Lower leg skin (tissue), 4 donors: ENCODE results near the gene SLC28A1. TPM values are rescaled to one million over a fixed set of nuclear protein-coding genes. Genes with fewer than 3 reads are reported as not detected.

ENCODE experiments used
- DNase-seq, 2 donors: peaks; one replicate each; pipeline ENCODE4 v3.0.0-alpha.2; 2019; ENCODE audit warnings: low spot score in 2 of 2
- H3K4me3 ChIP-seq: fragments of 200-600 bp; sonication (generic); 2 replicates; pipeline ENCODE4 v1.5.1; 2017; ENCODE audit warnings: mild to moderate bottlenecking, low read depth; ENCODE audit not compliant: poor library complexity, severe bottlenecking
- CTCF ChIP-seq, 3 donors: fragments of 450-650 bp; IDR thresholded peaks; one replicate each; pipeline ENCODE4 v1.5.1; 2016; ENCODE audit warnings: antibody characterized with exemption in 3 of 3, mild to moderate bottlenecking in 3 of 3, moderate library complexity in 2 of 3
- POLR2A ChIP-seq, 2 donors: fragments of 450-650 bp; IDR thresholded peaks; one replicate each; pipeline ENCODE4 v1.6.1; 2016 to 2017; ENCODE audit warnings: antibody characterized with exemption in 2 of 2, mild to moderate bottlenecking in 1 of 2, moderate library complexity in 1 of 2
- WGBS, 2 donors: methylation state at CpG; one replicate each; pipeline ENCODE4 v1.1.5; 2018; 5-methylcytosine and 5-hydroxymethylcytosine counted together
- intact Hi-C: fragments of 100-400 bp; cut with DNase I; formaldehyde crosslinking; loops from one replicate; pipeline ENCODE4 v1.15.0; 2023; ENCODE audit warnings: low total_unique reads
- total RNA-seq, 4 donors: library from RNA; depleted of rRNA; stranded (reverse); fragments of >200 nt; gene quantifications; one replicate each; pipeline ENCODE4 v1.1.0, GENCODE V29; 2016

Gene SLC28A1
- total RNA-seq, 4 donors from 2014 or later, result not detected

- intact Hi-C loops, result no loop called here
- WGBS, 2 donors, result 74 to 78% methylated on average over 13 of the region's 13 CpGs
- no peak for TF ChIP-seq CTCF (IDR thresholded peaks at IDR 0.05)
- no peak for TF ChIP-seq POLR2A (IDR thresholded peaks at IDR 0.05)
- DNase-seq, result peak in 1 of 2 donors; percentile 73
- no peak overlapping the region for H3K4me3 ChIP-seq
Measured at GRCh38 chr15:84863565-84864443, 20.7 kb upstream of the SLC28A1 start.

- no peak for TF ChIP-seq CTCF (IDR thresholded peaks at IDR 0.05)
- no peak for TF ChIP-seq POLR2A (IDR thresholded peaks at IDR 0.05)
- DNase-seq, result peak in 1 of 2 donors; percentile 61
- no peak overlapping the region for H3K4me3 ChIP-seq
- 65 to 66% methylated on average over 7 of the region's 7 CpGs for WGBS, 2 donors
- intact Hi-C loops, result no loop called here
Measured at GRCh38 chr15:84864444-84864795, 20.0 kb upstream of the SLC28A1 start.

- intact Hi-C loops, result no loop called here
- DNase-seq, result no peak
- TF ChIP-seq POLR2A (IDR thresholded peaks at IDR 0.05) (no peak), CTCF (IDR thresholded peaks at IDR 0.05) (no peak)
- 89 to 93% methylated on average over 5 of the region's 5 CpGs for WGBS, 2 donors
- H3K4me3 ChIP-seq, result no peak overlapping the region
Measured at GRCh38 chr15:84865074-84865569, 19.3 kb upstream of the SLC28A1 start.

- H3K4me3 ChIP-seq, result no peak overlapping the region
- TF ChIP-seq POLR2A (IDR thresholded peaks at IDR 0.05) (no peak), CTCF (IDR thresholded peaks at IDR 0.05) (no peak)
- intact Hi-C loops, result no loop called here
- WGBS, 2 donors, result 66 to 94% methylated on average over 7 to 12 of the region's 12 CpGs
- DNase-seq, result peak in 1 of 2 donors; percentile 70
Measured at GRCh38 chr15:84868037-84868880, 16.2 kb upstream of the SLC28A1 start.

GRCh38 chr15:84869510-84869909 is 15.0 kb upstream of the SLC28A1 start:
- 96 to 98% methylated on average over 3 of the region's 3 CpGs for WGBS, 2 donors
- intact Hi-C loops, result no loop called here
- TF ChIP-seq CTCF (IDR thresholded peaks at IDR 0.05), result no peak
- H3K4me3 ChIP-seq, result no peak overlapping the region
- DNase-seq, result no peak
